Activated CD4-positive, alpha-beta memory T cell treated with anti-CD3 and anti-CD28 coated beads for 36 hours (primary cell): ENCODE measurements around the gene PUS7L. TPM values are rescaled to one million over a fixed set of nuclear protein-coding genes. Genes with fewer than 3 reads are reported as not detected.
"Not testable (repeated sequence)": the region's sequence is repeated elsewhere in the genome, so short reads cannot be mapped to it uniquely, and the experiment has no call there.

Experiments used
- CTCF ChIA-PET: fragments of 350-600 bp; sonication (Branson Sonifier 250); formaldehyde crosslinking; loops from one replicate; lab custom pipeline; 2021; ENCODE audit warnings: antibody characterized with exemption, inconsistent platforms; lab: Charles Lee
- POLR2A ChIA-PET: fragments of 350-600 bp; sonication (Branson Sonifier 250); formaldehyde crosslinking; loops from one replicate; lab custom pipeline; 2021; ENCODE audit warnings: antibody characterized with exemption; lab: Charles Lee
- DNase-seq: peaks from one replicate; pipeline ENCODE4 v3.0.0-alpha.2; 2020
- H3K27ac Mint-ChIP-seq: one replicate; pipeline ENCODE4 v1.8.0; 2021; ENCODE audit warnings: mixed read lengths
- H3K27me3 Mint-ChIP-seq: one replicate; pipeline ENCODE4 v1.8.0; 2021; ENCODE audit warnings: mixed read lengths
- H3K36me3 Mint-ChIP-seq: one replicate; pipeline ENCODE4 v1.8.0; 2021; ENCODE audit warnings: mixed read lengths
- H3K4me1 Mint-ChIP-seq: one replicate; pipeline ENCODE4 v1.8.0; 2021; ENCODE audit warnings: low read depth, mixed read lengths
- H3K4me3 Mint-ChIP-seq: one replicate; pipeline ENCODE4 v1.8.0; 2021; ENCODE audit warnings: mild to moderate bottlenecking, mixed read lengths
- H3K9me3 Mint-ChIP-seq: one replicate; pipeline ENCODE4 v1.8.0; 2021; ENCODE audit warnings: mixed read lengths
- intact Hi-C: fragments of 100-400 bp; cut with micrococcal nuclease; formaldehyde crosslinking; loops from one replicate; pipeline ENCODE4 v1.15.1; 2023
- total RNA-seq, 2 experiments: library from RNA; stranded (reverse); gene quantifications; one replicate each; pipeline ENCODE4 v1.2.3, GENCODE V29; 2021

The PUS7L gene
- total RNA-seq, 2 experiments from 2014 or later = 14.8 to 16.0 TPM

DNA sequence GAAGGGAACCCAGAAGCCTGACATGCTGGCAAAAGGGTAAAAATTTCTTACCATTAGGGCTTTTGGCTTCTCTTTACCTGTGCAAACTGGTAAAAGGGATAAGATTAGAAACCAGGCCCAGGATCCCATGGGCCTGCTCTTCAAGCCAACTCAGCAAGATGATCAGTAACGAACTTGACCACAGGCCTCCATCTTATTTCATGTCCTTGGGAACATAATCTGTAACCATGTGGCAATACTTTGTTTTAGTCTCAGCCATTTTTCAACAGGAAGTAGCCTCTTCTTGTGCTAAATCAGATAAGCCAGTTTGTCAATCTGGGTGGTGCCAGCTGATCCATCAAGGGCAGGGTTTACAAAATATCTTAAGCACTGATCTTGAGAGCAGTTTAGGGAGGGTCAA lies 57.4 kb downstream of the PUS7L start:
- H3K27ac Mint-ChIP-seq, H3K4me3 Mint-ChIP-seq, H3K36me3 Mint-ChIP-seq, H3K4me1 Mint-ChIP-seq, H3K27me3 Mint-ChIP-seq, POLR2A ChIA-PET, CTCF ChIA-PET, H3K9me3 Mint-ChIP-seq, intact Hi-C loops, DNase-seq: not testable (repeated sequence)

DNA sequence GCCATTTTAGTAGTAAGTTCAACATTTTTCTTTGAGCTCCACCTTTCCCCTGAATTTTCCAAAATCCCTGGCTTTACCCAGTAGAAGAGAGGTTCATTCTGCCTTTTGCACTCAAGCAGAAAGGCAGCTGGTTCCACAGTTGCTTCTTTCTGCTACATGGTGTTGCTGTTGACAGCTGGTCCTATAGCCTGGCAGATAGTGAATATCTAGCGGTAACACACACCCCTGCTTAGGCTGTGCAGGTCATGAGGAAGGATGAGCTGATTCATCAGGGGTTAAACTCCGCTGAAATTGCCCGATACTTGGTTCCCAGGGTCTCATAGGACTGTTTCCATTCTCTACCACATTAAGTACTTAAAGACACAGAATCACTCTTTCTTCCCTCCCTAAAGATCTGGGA lies 62.4 kb downstream of the PUS7L start:
- H3K36me3 Mint-ChIP-seq = no peaks in the 10 kb centered on the region
- no peak overlapping the region for H3K4me3 Mint-ChIP-seq
- H3K27ac Mint-ChIP-seq = no peak overlapping the region
- H3K9me3 Mint-ChIP-seq = no peaks in the 10 kb centered on the region
- POLR2A ChIA-PET = no interaction called here
- intact Hi-C loops = no loop called here
- no peak for DNase-seq
- H3K4me1 Mint-ChIP-seq = no peaks in the 10 kb centered on the region
- CTCF ChIA-PET = no interaction called here
- H3K27me3 Mint-ChIP-seq = no peaks in the 10 kb centered on the region

DNA sequence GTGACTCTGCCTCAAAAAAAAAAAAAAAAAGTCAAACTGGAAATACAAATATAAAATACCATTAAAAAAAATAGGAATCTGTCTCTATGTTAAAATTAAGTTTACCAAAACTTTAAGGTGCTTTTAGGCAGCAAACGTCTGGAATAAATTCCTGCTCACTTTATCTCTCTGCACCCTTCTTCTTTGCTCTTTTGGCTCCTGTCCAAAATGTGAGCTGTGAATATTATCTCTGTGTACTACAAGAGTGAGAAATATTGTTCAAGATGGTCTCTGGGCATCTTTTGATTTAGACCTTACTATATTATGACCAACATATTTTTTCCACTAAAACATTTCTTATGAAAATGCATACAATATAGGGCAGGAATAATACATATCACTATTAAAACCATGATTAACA lies 63.7 kb downstream of the PUS7L start:
- CTCF ChIA-PET = no interaction called here
- POLR2A ChIA-PET = no interaction called here

DNA sequence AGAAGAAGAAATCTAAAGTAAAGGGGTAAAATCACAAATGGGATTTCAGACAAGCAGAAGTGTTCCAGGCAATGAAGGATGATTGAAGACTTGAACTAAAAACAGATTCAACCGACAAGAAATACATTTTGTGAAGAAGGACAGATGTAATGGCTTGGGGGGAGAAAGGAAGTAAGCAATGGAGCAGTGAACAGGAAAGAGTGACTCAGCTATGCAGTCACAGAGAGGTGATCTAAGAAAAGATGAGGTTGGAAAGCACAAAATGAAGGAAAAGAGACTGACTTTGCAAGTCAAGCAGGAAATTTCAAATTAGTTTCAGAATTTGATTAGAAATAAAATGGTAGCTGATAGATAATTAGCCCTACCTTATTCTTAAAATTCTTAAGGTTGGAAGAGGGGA lies 66.5 kb downstream of the PUS7L start:
- DNase-seq = no peak
- no peak overlapping the region for H3K4me3 Mint-ChIP-seq
- intact Hi-C loops = no loop called here
- no peaks in the 10 kb centered on the region for H3K9me3 Mint-ChIP-seq
- no peaks in the 10 kb centered on the region for H3K4me1 Mint-ChIP-seq
- no peaks in the 10 kb centered on the region for H3K36me3 Mint-ChIP-seq
- CTCF ChIA-PET = no interaction called here
- H3K27ac Mint-ChIP-seq = no peak overlapping the region
- POLR2A ChIA-PET = no interaction called here
- peaks cover 1% of the 10 kb centered on the region for H3K27me3 Mint-ChIP-seq

More for the DNA sequence above, 63.7 kb downstream of the PUS7L start:
- Mint-ChIP-seq H3K27ac (no peak overlapping the region), H3K36me3 (no peaks in the 10 kb centered on the region), H3K9me3 (no peaks in the 10 kb centered on the region), H3K4me1 (no peaks in the 10 kb centered on the region), H3K27me3 (no peaks in the 10 kb centered on the region), H3K4me3 (no peak overlapping the region)
- intact Hi-C loops = no loop called here
- no peak for DNase-seq

DNA sequence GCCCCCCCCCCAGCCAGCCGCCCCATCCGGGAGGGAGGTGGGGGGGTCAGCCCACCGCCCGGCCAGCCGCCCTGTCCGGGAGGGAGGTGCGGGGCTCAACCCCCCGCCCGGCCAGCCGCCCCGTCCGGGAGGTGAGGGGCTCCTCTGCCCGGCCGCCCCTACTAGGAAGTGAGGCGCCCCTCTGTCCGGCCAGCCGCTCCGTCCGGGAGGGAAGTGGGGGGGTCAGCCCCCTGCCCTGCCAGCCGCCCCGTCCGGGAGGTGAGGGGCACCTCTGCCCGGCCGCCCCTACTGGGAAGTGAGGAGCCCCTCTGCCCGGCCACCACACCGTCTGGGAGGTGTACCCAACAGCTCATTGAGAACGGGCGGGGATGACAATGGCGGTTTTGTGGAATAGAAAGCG lies 73.1 kb downstream of the PUS7L start:
- intact Hi-C loops, CTCF ChIA-PET, H3K27ac Mint-ChIP-seq, H3K36me3 Mint-ChIP-seq, H3K27me3 Mint-ChIP-seq, H3K4me1 Mint-ChIP-seq, H3K4me3 Mint-ChIP-seq, POLR2A ChIA-PET, DNase-seq, H3K9me3 Mint-ChIP-seq: not testable (repeated sequence)

DNA sequence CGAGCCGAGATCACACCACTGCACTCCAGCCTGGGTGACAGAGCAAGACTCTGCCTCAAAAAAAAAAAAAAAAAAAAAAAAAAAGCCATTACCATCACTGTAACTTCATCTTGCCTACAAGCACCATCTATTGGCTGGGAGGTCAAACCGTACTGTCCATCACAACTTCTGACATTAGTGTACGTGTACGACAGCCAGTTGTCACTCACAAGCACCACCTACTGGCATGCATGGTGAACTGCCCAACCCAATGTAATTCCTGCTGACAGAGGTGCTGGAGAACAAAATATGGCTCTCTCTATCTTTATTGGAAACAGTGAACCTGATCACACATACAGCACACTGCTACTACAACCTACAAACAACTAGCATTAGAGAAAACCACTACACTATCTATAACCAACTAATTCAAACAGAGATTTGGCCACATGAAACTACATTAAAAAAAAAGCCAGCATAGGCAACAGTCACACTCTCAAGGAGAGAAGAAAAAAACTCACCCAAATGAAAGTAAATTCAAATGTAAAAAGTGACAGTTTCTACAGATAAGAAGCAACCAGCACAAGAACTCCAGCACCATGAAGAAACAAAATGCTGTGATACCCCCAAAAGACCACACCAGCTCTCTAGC lies 82.3 kb downstream of the PUS7L start:
- H3K4me1 Mint-ChIP-seq = no peaks in the 10 kb centered on the region
- DNase-seq = no peak
- ChIA-PET POLR2A (no interaction called here), CTCF (interaction anchor here (1.1 to 1.7 kb wide), 2 partner anchors 74 to 232 kb away, joined by 3 to 7 read pairs; no protein-coding TSS in a partner anchor)
- H3K27me3 Mint-ChIP-seq = peaks cover 19% of the 10 kb centered on the region
- peaks cover 5% of the 10 kb centered on the region for H3K9me3 Mint-ChIP-seq
- H3K4me3 Mint-ChIP-seq = no peak overlapping the region
- no peaks in the 10 kb centered on the region for H3K36me3 Mint-ChIP-seq
- H3K27ac Mint-ChIP-seq = no peak overlapping the region
- intact Hi-C loops = loop anchor here (2.0 kb wide), 1 partner anchor 175 kb away; no protein-coding TSS in a partner anchor

DNA sequence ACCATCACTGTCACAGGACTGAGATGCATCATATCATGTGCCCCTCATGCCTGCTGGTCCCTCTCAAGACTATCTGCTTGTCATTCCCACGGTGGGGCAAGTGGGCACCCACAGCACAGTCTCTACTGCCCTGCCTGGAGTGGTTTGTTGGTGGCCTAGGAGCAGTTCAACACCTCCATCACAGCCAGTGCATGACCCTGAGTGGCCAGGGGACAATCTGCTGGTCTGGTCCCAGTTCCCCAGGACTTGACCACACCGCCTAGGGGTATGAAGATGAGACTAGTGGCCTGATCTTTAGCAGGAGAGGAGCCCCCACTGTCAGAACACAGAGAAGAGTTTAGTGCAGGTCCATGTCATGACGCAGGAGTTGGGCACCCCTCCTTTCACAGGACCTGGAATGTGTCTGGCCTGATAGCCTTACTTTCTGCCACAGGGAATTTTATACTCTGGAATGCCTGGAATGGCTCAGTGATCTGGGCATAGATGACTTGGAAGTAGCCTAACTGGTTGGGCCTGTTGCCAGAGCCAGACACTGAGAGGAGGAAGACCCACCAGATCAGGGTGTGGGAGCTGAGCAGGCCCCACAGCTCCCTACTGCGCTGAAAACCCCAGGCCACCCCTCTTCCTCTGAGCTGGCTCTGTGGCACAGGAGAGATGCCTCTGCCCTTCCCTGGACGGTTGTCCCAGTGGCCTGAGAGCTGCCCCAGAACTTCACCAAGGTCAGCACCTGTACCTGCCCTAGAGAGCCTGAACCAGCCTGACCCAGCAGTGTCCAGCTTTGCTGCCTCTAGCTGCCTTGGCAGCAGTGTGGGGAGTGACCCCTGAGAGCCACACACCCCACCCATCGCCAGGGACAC lies 83.3 kb downstream of the PUS7L start:
- ChIA-PET CTCF (interaction anchor here (1.7 kb wide), 1 partner anchor 231 kb away, joined by 7 read pairs; no protein-coding TSS in a partner anchor), POLR2A (no interaction called here)
- H3K4me3 Mint-ChIP-seq = no peak overlapping the region
- no peaks in the 10 kb centered on the region for H3K36me3 Mint-ChIP-seq
- DNase-seq = no peak
- peaks cover 5% of the 10 kb centered on the region for H3K9me3 Mint-ChIP-seq
- no peak overlapping the region for H3K27ac Mint-ChIP-seq
- peaks cover 19% of the 10 kb centered on the region for H3K27me3 Mint-ChIP-seq
- intact Hi-C loops = no loop called here
- no peaks in the 10 kb centered on the region for H3K4me1 Mint-ChIP-seq

DNA sequence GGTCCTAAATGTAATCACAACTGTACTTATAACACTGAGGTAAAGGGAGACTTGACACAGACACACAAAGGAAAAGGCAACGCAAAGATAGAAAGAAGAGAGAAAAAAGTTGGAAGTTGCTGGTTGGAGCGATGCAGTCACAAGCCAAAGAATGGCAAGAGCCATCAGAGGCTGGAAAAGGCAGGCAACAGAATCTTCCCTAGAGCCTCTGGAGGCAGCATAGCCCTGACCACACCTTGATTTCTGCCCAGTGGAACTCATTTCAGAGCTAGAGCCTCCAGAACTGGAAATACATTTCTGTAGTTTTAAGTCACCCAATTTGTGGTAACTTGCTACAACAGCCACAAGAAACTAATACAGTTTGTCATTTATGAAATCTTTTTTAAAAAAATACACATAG lies 89.2 kb downstream of the PUS7L start:
- H3K27me3 Mint-ChIP-seq = peaks cover 2% of the 10 kb centered on the region
- no peak for DNase-seq
- H3K4me1 Mint-ChIP-seq = no peaks in the 10 kb centered on the region
- POLR2A ChIA-PET = no interaction called here
- no peak overlapping the region for H3K27ac Mint-ChIP-seq
- no peaks in the 10 kb centered on the region for H3K36me3 Mint-ChIP-seq
- CTCF ChIA-PET = no interaction called here
- H3K4me3 Mint-ChIP-seq = no peak overlapping the region
- intact Hi-C loops = no loop called here
- H3K9me3 Mint-ChIP-seq = no peaks in the 10 kb centered on the region

Other genes with a start within 250 kb of the PUS7L start
- not detected for gene ADAMTS20, start 206.6 kb downstream of the PUS7L start, total RNA-seq
- 10 to 100 TPM; 30.8 to 33.6 TPM for gene IRAK4, start 161 bp upstream of the PUS7L start, total RNA-seq
- gene TWF1, start 47.5 kb upstream of the PUS7L start, total RNA-seq = 10 to 100 TPM; 19.1 to 19.4 TPM
- gene TMEM117, start 77.3 kb upstream of the PUS7L start, total RNA-seq = 1 to 10 TPM; 1.7 TPM